Natural killer cell (primary cell): ENCODE measurements around the gene SLC35F5. TPM values are rescaled to one million over a fixed set of nuclear protein-coding genes. Genes with fewer than 3 reads are reported as not detected.

ENCODE experiments used
- ATAC-seq, 3 donors: fragments of 150-1000 bp in 2 of 3; fragments of 200-7000 bp in 1 of 3; cut with Tn5 transposase; 1 replicate in 1 of 3; 2 replicates in 2 of 3; pipeline ENCODE4 v1.10.0; 2021; ENCODE audit warnings: mild to moderate bottlenecking in 2 of 3, moderate library complexity in 2 of 3
- DNase-seq, 2 donors: peaks; one replicate each; pipeline versions ENCODE4 v3.0.0 to v3.0.0-alpha.2; 2013 to 2021; ENCODE audit warnings: mixed read lengths in 1 of 2
- H3K27ac ChIP-seq: one replicate; pipeline ENCODE4 v1.5.1; 2013; ENCODE audit warnings: mild to moderate bottlenecking, low read length
- H3K27me3 ChIP-seq: one replicate; pipeline ENCODE4 v1.6.1; 2013; ENCODE audit warnings: low read length; ENCODE audit not compliant: control insufficient read depth, insufficient read depth
- H3K36me3 ChIP-seq: one replicate; pipeline ENCODE4 v1.6.1; 2013; ENCODE audit warnings: low read length; ENCODE audit not compliant: control insufficient read depth, insufficient read depth
- H3K4me1 ChIP-seq: one replicate; pipeline ENCODE4 v1.6.1; 2013; ENCODE audit warnings: low read length; ENCODE audit not compliant: control insufficient read depth, insufficient read depth
- H3K4me3 ChIP-seq: one replicate; pipeline ENCODE4 v1.5.1; 2013; ENCODE audit warnings: low read length
- H3K9me3 ChIP-seq: one replicate; pipeline ENCODE4 v1.6.1; 2013; ENCODE audit warnings: low read length; ENCODE audit not compliant: control insufficient read depth, insufficient read depth
- H3K27ac Mint-ChIP-seq, 2 donors: one replicate each; pipeline ENCODE4 v1.8.0; 2022; ENCODE audit warnings: mild to moderate bottlenecking in 2 of 2, mixed read lengths in 2 of 2, moderate library complexity in 1 of 2
- H3K27me3 Mint-ChIP-seq, 2 donors: one replicate each; pipeline ENCODE4 v1.8.0; 2022; ENCODE audit warnings: low read depth in 2 of 2, mixed read lengths in 2 of 2
- H3K36me3 Mint-ChIP-seq: one replicate; pipeline ENCODE4 v1.8.0; 2022; ENCODE audit warnings: mixed read lengths
- H3K4me1 Mint-ChIP-seq, 2 donors: one replicate each; pipeline ENCODE4 v1.8.0; 2022; ENCODE audit warnings: mixed read lengths in 2 of 2
- H3K4me3 Mint-ChIP-seq: one replicate; pipeline ENCODE4 v1.8.0; 2022; ENCODE audit warnings: mild to moderate bottlenecking, moderate library complexity, mixed read lengths
- H3K9me3 Mint-ChIP-seq, 2 donors: one replicate each; pipeline ENCODE4 v1.8.0; 2022; ENCODE audit warnings: mixed read lengths in 2 of 2
- CTCF ChIP-seq: fragments of 200-600 bp; IDR thresholded peaks from one replicate; pipeline ENCODE4 v1.8.0; 2022; ENCODE audit warnings: antibody characterized with exemption
- WGBS: methylation state at CpG from one replicate; pipeline ENCODE4 v1.1.7; 2013; ENCODE audit warnings: missing lambda C conversion rate; ENCODE audit not compliant: insufficient coverage; 5-methylcytosine and 5-hydroxymethylcytosine counted together
- intact Hi-C: fragments of 100-400 bp; cut with micrococcal nuclease; formaldehyde crosslinking; loops from one replicate; pipeline ENCODE4 v1.14.2; 2022
- total RNA-seq, 4 donors: library from RNA; stranded (reverse); fragments of 120-200 nt in 1 of 4; gene quantifications; one replicate each; pipeline versions ENCODE4 v1.2.3 to v1.2.4, GENCODE V29; 2013 to 2022

The SLC35F5 gene
- total RNA-seq, 3 donors from 2014 or later (not counting 1 experiment from before 2014, with no cell fraction given), result 42.0 to 48.9 (median 42.3) TPM

GRCh38 chr2:113724010-113724409, 32.4 kb downstream of the SLC35F5 start:
- peaks cover 32% of the 10 kb centered on the region for H3K36me3 ChIP-seq
- Mint-ChIP-seq H3K4me3 (peak overlapping the region; percentile 5), H3K27me3 (no peaks in the 10 kb centered on the region), H3K27ac (peak overlapping the region; percentile 57 to 75), H3K9me3 (no peaks in the 10 kb centered on the region), H3K4me1 (peaks cover 11 to 22% of the 10 kb centered on the region in 2 donors), H3K36me3 (peaks cover 6% of the 10 kb centered on the region)
- H3K4me1 ChIP-seq, result no peaks in the 10 kb centered on the region
- TF ChIP-seq CTCF, result no peak
- WGBS, result 65% methylated on average over 2 of the region's 3 CpGs
- H3K9me3 ChIP-seq, result no peaks in the 10 kb centered on the region
- intact Hi-C loops, result no loop called here
- H3K27ac ChIP-seq, result no peak overlapping the region
- no peak overlapping the region for H3K4me3 ChIP-seq
- DNase-seq (no peak), ATAC-seq (no peak)
- H3K27me3 ChIP-seq, result no peaks in the 10 kb centered on the region

GRCh38 chr2:113723411-113723810, 33.0 kb downstream of the SLC35F5 start:
- no peak for TF ChIP-seq CTCF
- Histone ChIP-seq H3K27ac (no peak overlapping the region), H3K27me3 (no peaks in the 10 kb centered on the region), H3K36me3 (peaks cover 31% of the 10 kb centered on the region), H3K9me3 (no peaks in the 10 kb centered on the region), H3K4me1 (no peaks in the 10 kb centered on the region), H3K4me3 (no peak overlapping the region)
- intact Hi-C loops, result no loop called here
- Mint-ChIP-seq H3K36me3 (peaks cover under 1% of the 10 kb centered on the region), H3K9me3 (no peaks in the 10 kb centered on the region), H3K4me1 (peaks cover 11 to 22% of the 10 kb centered on the region in 2 donors), H3K27ac (peak overlapping the region; percentile 57 to 75), H3K4me3 (no peak overlapping the region), H3K27me3 (no peaks in the 10 kb centered on the region)
- ATAC-seq, result peak in 2 of 3 donors; percentile 54 to 80
- no peak for DNase-seq
- no CpG with 5 or more reads among the region's 1 CpG for WGBS

DNA sequence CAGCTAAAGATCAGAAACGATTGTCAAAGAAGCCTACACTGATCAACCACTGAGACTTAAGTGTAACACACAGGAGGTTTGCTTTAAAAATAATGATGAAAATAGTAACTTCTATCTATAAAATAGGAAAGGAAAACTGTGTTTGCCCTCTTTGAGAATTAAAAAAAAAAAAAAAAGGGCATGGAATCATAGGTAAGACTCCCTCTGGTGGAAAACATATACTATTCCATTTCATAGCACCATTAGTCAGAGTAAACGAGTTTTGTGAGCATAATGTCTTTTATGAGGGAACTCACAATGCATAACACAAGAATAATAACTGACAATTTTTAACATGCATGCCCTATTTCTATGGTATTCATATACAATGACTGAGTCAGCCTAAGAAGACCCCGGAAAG, 36.3 kb downstream of the SLC35F5 start:
- no peaks in the 10 kb centered on the region for H3K36me3 Mint-ChIP-seq
- H3K4me3 ChIP-seq, result no peak overlapping the region
- H3K9me3 Mint-ChIP-seq, result no peaks in the 10 kb centered on the region
- 100% methylated on average over 1 of the region's 3 CpGs for WGBS
- H3K27ac ChIP-seq, result no peak overlapping the region
- DNase-seq, result peak in 1 of 2 donors; percentile 6
- no peak for ATAC-seq
- H3K27me3 ChIP-seq, result no peaks in the 10 kb centered on the region
- H3K36me3 ChIP-seq, result peaks cover 32% of the 10 kb centered on the region
- no peaks in the 10 kb centered on the region for H3K4me1 ChIP-seq
- no peak overlapping the region for H3K4me3 Mint-ChIP-seq
- no peak for TF ChIP-seq CTCF
- H3K4me1 Mint-ChIP-seq, result peaks cover 11 to 17% of the 10 kb centered on the region in 2 donors
- H3K27ac Mint-ChIP-seq, result no peak overlapping the region
- H3K27me3 Mint-ChIP-seq, result no peaks in the 10 kb centered on the region
- intact Hi-C loops, result no loop called here
- no peaks in the 10 kb centered on the region for H3K9me3 ChIP-seq

DNA sequence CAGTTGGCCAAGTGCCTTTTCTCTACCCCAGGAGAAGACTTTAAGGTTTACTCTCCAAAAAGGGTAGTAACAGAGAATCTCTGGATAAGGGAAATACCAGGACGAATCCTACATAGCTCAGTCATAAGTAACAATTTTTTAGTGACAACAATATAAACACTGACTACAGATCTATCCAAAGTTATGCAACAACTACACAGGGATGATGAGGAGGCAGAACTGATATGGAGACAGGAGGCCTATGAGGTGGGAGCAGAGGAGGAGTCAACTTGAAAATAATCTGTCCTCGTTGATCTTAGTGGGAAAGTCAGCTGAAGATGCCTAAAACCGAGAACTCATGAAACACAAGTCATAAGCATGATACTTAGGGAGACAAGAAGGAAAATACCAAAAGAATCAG, 40.2 kb downstream of the SLC35F5 start:
- H3K27ac ChIP-seq, result no peak overlapping the region
- Mint-ChIP-seq H3K4me1 (peaks cover 0 to 6% of the 10 kb centered on the region in 2 donors), H3K4me3 (no peak overlapping the region), H3K27me3 (no peaks in the 10 kb centered on the region), H3K36me3 (peaks cover 7% of the 10 kb centered on the region), H3K27ac (no peak overlapping the region), H3K9me3 (no peaks in the 10 kb centered on the region)
- H3K36me3 ChIP-seq, result peaks cover 27% of the 10 kb centered on the region
- TF ChIP-seq CTCF, result no peak
- no peak for DNase-seq
- no peak for ATAC-seq
- 89% methylated on average over 2 of the region's 3 CpGs for WGBS
- no peak overlapping the region for H3K4me3 ChIP-seq
- H3K27me3 ChIP-seq, result no peaks in the 10 kb centered on the region
- H3K9me3 ChIP-seq, result no peaks in the 10 kb centered on the region
- H3K4me1 ChIP-seq, result no peaks in the 10 kb centered on the region
- intact Hi-C loops, result no loop called here
